ENCODE results near the gene TSPAN17.

DNA sequence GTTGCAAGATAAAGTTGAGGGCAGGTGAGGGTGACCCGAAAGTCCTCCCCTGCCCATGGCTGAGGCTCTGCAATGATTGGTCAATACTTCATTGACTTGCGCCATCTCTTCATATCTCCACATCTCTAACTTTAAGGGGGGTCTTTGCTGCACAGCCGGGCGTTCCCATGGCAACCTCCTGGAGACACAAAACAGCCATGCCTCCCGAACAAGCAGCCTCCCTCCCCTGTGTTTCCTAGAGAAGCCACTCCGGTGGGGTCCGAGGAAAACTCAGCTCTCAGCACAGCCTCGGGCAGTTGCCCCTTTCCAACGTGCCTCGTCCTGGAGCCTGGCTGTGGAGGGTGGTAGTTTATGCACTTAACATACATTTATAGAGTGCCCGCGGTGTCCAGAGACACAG is 57.5 kb downstream of the TSPAN17 start:
- TF ChIP-seq CTCF (conservative IDR thresholded peaks at IDR 0.05; ENCODE audit: low read depth, low read length) (no peak), EZH2 (IDR thresholded peaks at IDR 0.05; ENCODE audit: borderline replicate concordance, low read depth, low read length, poor library complexity, severe bottlenecking) (no peak)

Measured in A673 (cell line).